ENCODE results near the gene TSPAN18. TPM values are rescaled to one million over a fixed set of nuclear protein-coding genes. Genes with fewer than 3 reads are reported as not detected.

Gene TSPAN18, protein sequence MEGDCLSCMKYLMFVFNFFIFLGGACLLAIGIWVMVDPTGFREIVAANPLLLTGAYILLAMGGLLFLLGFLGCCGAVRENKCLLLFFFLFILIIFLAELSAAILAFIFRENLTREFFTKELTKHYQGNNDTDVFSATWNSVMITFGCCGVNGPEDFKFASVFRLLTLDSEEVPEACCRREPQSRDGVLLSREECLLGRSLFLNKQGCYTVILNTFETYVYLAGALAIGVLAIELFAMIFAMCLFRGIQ
- total RNA-seq, result 10 to 100 TPM in 1 of 2 donors, 1 to 10 TPM in 1; 3.4 to 13.4 TPM

DNA sequence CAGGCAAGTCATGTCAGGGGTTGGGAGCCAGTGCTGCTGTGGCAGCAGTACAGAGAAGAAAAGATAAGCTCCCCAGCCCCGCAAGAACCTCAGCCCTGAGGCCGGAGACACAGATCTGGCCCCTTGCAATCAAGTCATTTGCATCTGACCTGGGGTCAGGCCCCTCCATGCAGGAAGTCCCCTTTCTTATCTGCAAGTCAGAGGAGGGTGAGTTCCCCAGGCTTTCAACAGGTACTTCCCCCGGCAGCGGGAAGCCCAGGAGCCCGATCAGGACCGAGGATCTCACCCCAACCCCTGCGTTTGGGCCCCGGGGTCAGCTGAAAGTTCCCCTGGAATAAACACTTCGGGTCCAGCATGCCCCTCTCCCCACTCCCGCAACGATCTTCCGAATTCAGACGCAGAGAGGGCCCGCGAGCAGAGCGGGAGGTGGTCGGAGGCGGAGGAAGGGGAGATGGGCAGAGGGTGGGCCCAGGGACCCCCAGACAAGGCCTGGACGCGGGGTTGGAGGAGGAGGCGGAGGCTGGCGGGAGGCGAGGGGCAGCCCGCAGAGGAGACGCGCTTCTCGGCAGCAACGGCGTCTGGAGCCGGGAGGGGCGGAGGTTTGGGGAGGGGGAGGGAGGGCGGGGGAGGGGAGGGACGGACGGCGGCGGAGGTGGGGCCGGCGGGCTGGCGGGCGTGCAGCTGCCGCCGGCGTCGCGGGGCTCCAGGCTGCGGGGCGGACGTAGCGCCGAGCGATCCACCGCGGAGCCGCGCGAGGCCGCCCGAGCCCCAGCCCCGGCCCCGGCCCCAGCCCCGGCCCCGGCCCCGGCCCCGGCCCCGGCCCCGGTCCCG, at the start of gene TSPAN18:
Gene TSPAN18 (plus strand): TSS at position 680 of the 831 bp plus-strand sequence. CDS start 179,455 bp downstream, outside the sequence.
- TF ChIP-seq CTCF (IDR thresholded peaks at IDR 0.05), result no peak
- peaks cover 4% of the 10 kb centered on the region for H3K27me3 ChIP-seq
- intact Hi-C loops (cut with DNase I), result loop anchor here (2.0 to 10.0 kb wide), 4 partner anchors 102 to 381 kb away; no protein-coding TSS in a partner anchor
- peak within 1 kb of the TSS; percentile 54 for H3K4me3 ChIP-seq
- DNase-seq, result peak; percentile 28
- peak within 1 kb of the TSS in 1 of 2 donors; percentile 72 for H3K9ac ChIP-seq (ENCODE audit: low read depth in 2 of 2, low read length in 2 of 2)
- peak within 1 kb of the TSS; percentile 47 for H3K27ac ChIP-seq
- H3K36me3 ChIP-seq, result no peaks in the 10 kb centered on the region
- H3K9me3 ChIP-seq, result no peaks in the 10 kb centered on the region
- no peaks in the 10 kb centered on the region for H3K4me1 ChIP-seq

DNA sequence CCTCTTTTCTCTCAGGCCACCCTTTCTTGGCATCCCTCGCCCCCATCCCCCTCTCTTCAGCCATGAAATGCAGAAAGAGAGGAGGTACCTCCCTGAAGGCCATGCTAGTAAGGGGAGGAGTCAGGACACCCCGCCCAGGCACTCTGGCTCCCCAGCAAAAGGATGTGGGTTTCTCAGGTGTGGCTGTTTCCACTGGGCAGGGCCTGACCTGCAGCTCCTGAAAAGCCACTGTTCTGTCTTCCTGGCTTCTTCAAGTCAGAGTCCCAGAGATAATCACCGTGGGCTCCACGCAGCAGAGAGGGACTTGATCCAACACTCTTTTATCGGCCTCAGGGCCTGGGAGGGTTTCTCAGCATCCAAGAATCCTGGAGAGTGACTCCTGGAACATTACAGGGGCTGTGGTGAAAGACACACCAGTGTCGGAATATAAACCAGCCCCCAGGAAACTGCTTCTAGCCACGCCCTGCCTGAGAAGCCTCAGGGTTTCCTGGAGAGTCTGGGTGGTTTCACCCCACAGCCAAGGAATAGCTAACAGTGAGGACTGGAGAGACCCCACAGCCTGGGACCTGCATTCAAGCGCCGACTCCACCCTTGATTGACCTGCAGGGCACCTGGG, 45.7 kb upstream of the TSPAN18 start:
- Histone ChIP-seq H3K36me3 (no peaks in the 10 kb centered on the region), H3K27ac (no peak overlapping the region), H3K9me3 (no peaks in the 10 kb centered on the region), H3K9ac (ENCODE audit: low read depth in 2 of 2, low read length in 2 of 2) (no peak overlapping the region), H3K27me3 (no peaks in the 10 kb centered on the region), H3K4me1 (no peaks in the 10 kb centered on the region), H3K4me3 (no peak overlapping the region)
- no peak for TF ChIP-seq CTCF (IDR thresholded peaks at IDR 0.05)
- intact Hi-C loops (cut with DNase I), result no loop called here
- DNase-seq, result no peak

- intact Hi-C loops (cut with DNase I), result no loop called here
- no peak for TF ChIP-seq CTCF (IDR thresholded peaks at IDR 0.05)
- no peak for DNase-seq
These were observed 45.1 kb upstream of the TSPAN18 start for GRCh38 chr11:44681698-44682097.

GRCh38 chr11:44684859-44685281, 41.9 kb upstream of the TSPAN18 start:
- H3K27ac ChIP-seq, result no peak overlapping the region
- no peaks in the 10 kb centered on the region for H3K36me3 ChIP-seq
- H3K4me1 ChIP-seq, result no peaks in the 10 kb centered on the region
- H3K27me3 ChIP-seq, result no peaks in the 10 kb centered on the region
- DNase-seq, result no peak
- H3K4me3 ChIP-seq, result no peak overlapping the region
- TF ChIP-seq CTCF (IDR thresholded peaks at IDR 0.05), result no peak
- no peak overlapping the region for H3K9ac ChIP-seq (ENCODE audit: low read depth in 2 of 2, low read length in 2 of 2)
- intact Hi-C loops (cut with DNase I), result no loop called here
- H3K9me3 ChIP-seq, result no peaks in the 10 kb centered on the region

More at GRCh38 chr11:44681698-44682097, 45.1 kb upstream of the TSPAN18 start:
- Histone ChIP-seq H3K9me3 (no peaks in the 10 kb centered on the region), H3K4me3 (no peak overlapping the region), H3K27me3 (no peaks in the 10 kb centered on the region), H3K36me3 (no peaks in the 10 kb centered on the region), H3K4me1 (no peaks in the 10 kb centered on the region), H3K9ac (ENCODE audit: low read depth in 2 of 2, low read length in 2 of 2) (no peak overlapping the region), H3K27ac (no peak overlapping the region)

GRCh38 chr11:44687388-44687787, 39.4 kb upstream of the TSPAN18 start:
- no peak overlapping the region for H3K27ac ChIP-seq
- intact Hi-C loops (cut with DNase I), result no loop called here
- H3K9me3 ChIP-seq, result no peaks in the 10 kb centered on the region

More at GRCh38 chr11:44687388-44687787, 39.4 kb upstream of the TSPAN18 start:
- Histone ChIP-seq H3K9ac (ENCODE audit: low read depth in 2 of 2, low read length in 2 of 2) (no peak overlapping the region), H3K4me3 (no peak overlapping the region), H3K27me3 (no peaks in the 10 kb centered on the region), H3K36me3 (no peaks in the 10 kb centered on the region), H3K4me1 (no peaks in the 10 kb centered on the region)
- DNase-seq, result no peak
- TF ChIP-seq CTCF (IDR thresholded peaks at IDR 0.05), result no peak

Data from colonic mucosa (tissue), 4 donors.